ENCODE results near the gene OR7A5.

DNA sequence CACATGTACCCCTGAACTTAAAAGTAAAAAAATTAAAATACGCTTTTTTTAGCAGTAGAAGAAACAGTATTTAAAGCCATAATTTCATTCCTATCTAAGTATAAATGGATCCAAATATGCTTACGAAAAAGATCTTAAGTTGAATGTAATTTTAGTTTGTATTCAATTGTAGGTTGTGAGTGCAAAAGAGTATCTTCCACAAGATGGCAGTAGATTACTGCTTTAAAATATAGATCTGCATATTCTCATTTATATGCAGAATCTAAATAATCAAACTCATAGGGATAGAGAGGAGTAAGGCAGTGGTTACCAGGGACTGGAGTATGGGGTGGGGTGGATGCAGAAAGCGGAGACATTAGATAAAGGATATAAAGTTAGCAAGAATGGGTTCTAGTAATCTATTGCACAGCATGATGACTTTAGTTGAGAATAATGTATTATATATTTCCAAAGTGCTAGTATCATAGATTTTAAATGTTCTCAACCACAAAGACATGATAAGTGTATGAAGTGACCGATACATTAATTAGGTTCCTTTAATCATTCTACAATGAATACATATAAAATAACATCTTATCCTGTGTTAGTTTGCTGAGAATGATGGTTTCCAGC, 36.7 kb upstream of the OR7A5 start:
- TF ChIP-seq, protein P1, sequence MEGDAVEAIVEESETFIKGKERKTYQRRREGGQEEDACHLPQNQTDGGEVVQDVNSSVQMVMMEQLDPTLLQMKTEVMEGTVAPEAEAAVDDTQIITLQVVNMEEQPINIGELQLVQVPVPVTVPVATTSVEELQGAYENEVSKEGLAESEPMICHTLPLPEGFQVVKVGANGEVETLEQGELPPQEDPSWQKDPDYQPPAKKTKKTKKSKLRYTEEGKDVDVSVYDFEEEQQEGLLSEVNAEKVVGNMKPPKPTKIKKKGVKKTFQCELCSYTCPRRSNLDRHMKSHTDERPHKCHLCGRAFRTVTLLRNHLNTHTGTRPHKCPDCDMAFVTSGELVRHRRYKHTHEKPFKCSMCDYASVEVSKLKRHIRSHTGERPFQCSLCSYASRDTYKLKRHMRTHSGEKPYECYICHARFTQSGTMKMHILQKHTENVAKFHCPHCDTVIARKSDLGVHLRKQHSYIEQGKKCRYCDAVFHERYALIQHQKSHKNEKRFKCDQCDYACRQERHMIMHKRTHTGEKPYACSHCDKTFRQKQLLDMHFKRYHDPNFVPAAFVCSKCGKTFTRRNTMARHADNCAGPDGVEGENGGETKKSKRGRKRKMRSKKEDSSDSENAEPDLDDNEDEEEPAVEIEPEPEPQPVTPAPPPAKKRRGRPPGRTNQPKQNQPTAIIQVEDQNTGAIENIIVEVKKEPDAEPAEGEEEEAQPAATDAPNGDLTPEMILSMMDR (IDR thresholded peaks at IDR 0.05; ENCODE audit: low read depth, low read length, missing input control) = peak; percentile 18
- TF ChIP-seq JUND (IDR thresholded peaks at IDR 0.05) (no peak), YY1 (IDR thresholded peaks at IDR 0.05) (no peak), TAF1 (conservative IDR thresholded peaks at IDR 0.05) (no peak), SP1 (IDR thresholded peaks at IDR 0.05) (no peak), ATF3 (IDR thresholded peaks at IDR 0.05) (no peak)
- TF ChIP-seq, protein P2, sequence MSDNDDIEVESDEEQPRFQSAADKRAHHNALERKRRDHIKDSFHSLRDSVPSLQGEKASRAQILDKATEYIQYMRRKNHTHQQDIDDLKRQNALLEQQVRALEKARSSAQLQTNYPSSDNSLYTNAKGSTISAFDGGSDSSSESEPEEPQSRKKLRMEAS (IDR thresholded peaks at IDR 0.05) = no peak
